ENCODE data around the gene FRY.

DNA sequence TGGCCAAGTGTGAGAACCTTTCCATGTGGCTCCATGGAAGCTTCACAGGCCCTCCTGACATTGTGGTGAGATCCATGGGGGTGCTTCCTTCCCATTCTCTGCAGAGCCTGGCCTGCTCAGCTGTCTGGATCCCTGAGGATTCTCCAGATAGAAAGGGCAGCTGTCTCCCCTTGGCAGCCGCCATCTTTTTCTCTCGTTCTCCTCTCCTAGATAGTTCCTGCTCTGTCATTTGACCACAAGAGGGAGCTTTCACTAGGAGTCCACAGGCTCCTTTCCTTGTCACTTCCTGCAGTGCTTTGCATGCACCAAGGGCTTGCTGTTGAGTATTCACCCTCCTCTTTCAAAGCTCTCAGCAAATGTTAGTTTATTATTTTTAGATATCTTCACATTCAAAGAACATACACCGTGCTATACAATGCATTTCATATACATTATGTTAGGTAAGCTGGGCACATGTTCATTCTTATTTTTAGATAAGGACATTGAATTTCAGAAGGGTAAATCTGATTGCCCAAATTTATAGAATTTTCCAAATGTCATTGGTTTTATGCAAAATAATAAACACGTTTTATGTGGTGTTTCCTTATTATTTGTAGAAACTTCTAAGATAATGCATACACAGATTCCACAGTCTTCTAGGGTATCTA, 133.2 kb downstream of the FRY start:
- TF ChIP-seq, protein P1, sequence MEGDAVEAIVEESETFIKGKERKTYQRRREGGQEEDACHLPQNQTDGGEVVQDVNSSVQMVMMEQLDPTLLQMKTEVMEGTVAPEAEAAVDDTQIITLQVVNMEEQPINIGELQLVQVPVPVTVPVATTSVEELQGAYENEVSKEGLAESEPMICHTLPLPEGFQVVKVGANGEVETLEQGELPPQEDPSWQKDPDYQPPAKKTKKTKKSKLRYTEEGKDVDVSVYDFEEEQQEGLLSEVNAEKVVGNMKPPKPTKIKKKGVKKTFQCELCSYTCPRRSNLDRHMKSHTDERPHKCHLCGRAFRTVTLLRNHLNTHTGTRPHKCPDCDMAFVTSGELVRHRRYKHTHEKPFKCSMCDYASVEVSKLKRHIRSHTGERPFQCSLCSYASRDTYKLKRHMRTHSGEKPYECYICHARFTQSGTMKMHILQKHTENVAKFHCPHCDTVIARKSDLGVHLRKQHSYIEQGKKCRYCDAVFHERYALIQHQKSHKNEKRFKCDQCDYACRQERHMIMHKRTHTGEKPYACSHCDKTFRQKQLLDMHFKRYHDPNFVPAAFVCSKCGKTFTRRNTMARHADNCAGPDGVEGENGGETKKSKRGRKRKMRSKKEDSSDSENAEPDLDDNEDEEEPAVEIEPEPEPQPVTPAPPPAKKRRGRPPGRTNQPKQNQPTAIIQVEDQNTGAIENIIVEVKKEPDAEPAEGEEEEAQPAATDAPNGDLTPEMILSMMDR (IDR thresholded peaks at IDR 0.05): peak in 2 of 4 experiments; percentile 22 to 25
- TF ChIP-seq POLR2A (IDR thresholded peaks at IDR 0.05): no peak

All from uterus (tissue), 2 donors.